Right renal pelvis (tissue), 4 donors: Measurements from ENCODE around the gene CCK. TPM values are rescaled to one million over a fixed set of nuclear protein-coding genes. Genes with fewer than 3 reads are reported as not detected.

Experiments used
- DNase-seq, 4 donors: peaks; one replicate each; pipeline ENCODE4 v3.0.0-alpha.2; 2013; ENCODE audit warnings: low read depth in 4 of 4, low spot score in 3 of 4, missing footprints in 1 of 4
- polyA plus RNA-seq, 4 donors: library from polyadenylated mRNA; unstranded; fragments of 120-200 nt; gene quantifications; one replicate each; pipeline ENCODE4 v1.2.1, GENCODE V29; 2013; ENCODE audit not compliant: insufficient read length in 4 of 4

The CCK gene
- polyA plus RNA-seq, 4 donors, result 0.28 to 0.44 (median 0.30) TPM; not detected in 1

- no peak for DNase-seq
Measured at GRCh38 chr3:42270561-42270960, 4.6 kb upstream of the CCK start.

GRCh38 chr3:42269647-42270046 lies 3.7 kb upstream of the CCK start:
- no peak for DNase-seq

DNA sequence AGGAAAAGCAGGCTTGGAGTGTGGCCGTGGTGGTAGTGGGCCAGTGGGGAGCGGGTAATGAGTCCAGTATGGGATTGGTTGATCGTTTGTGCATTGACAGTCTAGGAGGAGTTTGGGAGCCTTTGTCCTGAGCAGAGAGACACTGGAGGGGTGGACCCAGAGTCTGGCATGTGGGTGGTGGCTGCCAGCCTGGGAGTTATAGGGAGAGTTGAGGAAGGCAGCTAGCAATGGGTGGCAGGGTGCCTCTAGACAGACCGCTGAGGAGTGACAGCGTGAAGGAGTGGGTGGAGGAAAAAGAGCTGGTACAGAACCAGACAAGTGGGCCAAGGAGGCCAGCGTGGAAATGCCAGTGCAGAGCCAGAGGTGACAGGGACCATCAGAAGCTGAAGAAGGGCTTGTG lies 1.9 kb upstream of the CCK start:
- no peak for DNase-seq

- DNase-seq, result peak in 2 of 4 donors; percentile 17 to 43
Measured at GRCh38 chr3:42265059-42265991, 660 bp downstream of the CCK start.

DNA sequence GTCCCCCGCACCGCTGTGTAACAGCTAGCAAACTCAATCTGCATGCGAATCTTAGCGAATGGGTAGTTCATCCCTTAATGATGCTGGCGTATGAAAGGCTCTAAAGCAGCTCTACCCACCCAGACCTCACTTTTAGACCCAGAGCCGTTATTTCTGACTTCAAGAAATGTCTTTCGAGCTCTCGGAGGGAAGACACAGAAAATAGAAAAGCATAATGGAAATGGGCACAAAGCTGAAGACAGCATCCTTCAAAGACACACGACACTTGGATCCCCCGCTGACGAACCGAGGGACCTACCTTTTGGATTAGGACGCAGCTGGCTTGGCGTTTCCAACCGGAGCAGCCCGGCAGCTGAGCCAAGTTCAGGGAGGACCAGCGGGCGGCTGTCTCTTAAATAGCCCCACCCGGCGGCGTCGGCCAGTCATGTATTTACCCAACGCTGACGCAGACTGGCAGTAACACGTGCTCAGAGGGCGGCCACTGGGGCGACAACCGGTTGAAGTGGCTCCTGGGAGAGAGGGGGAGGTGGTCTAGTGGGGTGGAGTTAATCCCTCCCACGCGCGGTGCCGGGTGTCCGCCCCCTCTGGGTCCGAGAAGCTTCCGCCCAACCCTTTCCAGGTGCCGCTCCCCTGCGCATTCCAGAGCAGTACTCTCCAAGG lies 1.5 kb downstream of the CCK start:
- no peak for DNase-seq

DNA sequence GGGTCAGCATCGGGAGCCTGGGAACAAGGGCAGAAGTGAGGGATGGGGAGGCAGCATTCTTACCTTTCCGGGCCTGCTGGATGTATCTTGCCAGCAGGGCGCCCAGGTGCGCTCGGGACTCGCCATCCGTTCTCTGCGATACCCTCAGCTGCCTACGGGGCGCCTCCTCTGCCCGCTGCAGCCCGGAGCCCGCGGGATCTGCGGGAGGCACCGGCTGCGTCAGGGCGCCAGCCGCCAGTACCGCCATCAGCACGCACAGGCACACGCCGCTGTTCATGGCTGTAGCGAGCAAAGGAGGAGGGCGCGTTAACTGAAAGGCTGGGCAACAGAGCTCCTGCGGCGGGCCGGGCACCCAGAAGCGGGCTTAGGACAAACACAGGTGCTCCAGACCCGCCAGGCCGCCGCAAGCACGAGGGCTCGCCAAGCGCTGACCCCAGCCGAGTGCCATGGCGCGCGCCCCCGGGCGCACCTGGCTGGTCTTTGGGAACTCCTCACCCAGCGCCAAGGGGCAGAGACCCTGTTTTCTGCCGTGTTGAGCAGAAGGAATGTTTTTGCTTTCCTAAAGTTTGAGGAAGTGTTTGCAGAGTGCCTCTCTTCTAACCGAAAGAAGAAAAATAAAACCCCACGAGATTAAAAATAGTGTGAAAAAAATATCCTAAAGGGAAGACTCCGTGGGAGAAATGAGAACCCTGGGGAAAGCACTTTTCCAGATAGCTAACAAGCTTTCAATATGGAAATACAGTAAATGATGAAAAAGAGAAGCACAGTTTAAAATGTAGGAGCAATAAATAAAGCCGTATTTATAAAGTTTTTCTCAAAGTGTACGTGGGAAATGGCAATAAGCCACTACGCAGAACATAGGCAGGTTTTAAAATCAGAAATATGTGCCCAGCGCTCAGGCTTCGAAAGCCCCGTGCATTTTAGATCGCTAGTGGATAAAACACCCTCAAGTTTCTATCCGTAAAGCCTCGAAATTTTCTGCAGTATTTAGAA lies 2.3 kb downstream of the CCK start:
- DNase-seq, result no peak

GRCh38 chr3:42262525-42262924 lies 3.5 kb downstream of the CCK start:
- no peak for DNase-seq

GRCh38 chr3:42257007-42257406 lies 9.0 kb downstream of the CCK start:
- no peak for DNase-seq

- DNase-seq, result no peak
Measured at GRCh38 chr3:42256135-42256819, 9.7 kb downstream of the CCK start.

GRCh38 chr3:42254566-42254965 lies 11.4 kb downstream of the CCK start:
- DNase-seq, result no peak

DNA sequence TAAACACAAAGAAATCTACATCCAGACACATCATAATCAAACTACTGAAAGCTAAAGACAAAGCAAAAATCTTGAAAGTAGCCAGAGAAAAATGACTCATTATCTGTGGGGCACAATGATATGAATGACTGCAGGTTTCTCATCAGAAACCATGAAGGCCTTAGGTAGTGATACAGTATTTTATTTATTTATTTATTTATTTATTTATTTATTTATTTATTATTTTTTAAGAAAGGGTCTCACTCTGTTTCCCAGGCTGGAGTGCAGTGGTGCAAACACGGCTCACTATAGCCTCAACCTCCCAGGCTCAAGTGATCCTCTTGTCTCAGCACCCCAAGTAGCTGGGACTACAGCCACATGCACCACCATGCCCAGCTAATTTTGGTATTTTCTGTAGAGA lies 15.2 kb downstream of the CCK start:
- DNase-seq, result no peak

DNA sequence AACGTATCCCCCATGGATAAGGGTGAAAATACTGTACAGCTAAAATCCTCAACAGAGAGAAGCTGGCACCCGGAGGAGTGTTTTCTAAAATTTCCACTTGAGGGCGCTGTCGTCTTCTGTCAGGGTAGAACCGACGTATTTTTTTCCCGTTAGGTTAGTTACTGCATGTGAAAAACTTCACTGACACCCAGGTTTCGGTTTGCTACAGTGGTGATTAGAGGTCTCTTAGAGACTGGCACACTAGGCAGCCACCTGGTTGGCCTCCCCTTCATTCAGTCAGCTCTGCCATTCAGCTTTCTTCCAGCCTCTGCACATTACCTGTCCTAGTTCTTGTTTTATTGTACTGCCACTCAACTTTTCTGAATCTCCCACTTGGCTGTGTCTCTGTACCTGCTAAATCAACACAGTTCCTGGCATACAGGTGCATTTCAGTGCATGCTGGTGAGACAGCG lies 18.4 kb downstream of the CCK start:
- peak in 1 of 4 donors; percentile 29 for DNase-seq

GRCh38 chr3:42246091-42246490 lies 19.9 kb downstream of the CCK start:
- DNase-seq, result no peak

- DNase-seq, result no peak
Measured at GRCh38 chr3:42236611-42237010, 29.4 kb downstream of the CCK start.

DNA sequence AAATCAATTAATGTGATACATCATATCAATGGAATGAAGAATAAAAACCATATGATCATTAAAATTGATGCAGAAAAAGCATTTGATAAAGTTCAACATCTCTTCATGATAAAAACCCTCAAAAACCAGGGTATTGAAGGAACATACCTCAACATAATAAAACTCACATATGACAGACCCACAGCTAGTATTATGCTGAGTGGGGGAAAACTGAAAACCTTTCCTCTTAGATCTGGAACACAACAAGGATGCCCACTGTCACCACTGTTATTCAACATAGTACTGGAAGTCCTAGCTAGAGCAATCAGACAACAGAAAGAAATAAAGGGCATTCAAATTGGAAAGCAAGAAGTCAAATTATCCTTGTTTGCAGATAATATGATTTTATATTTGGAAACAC lies 30.5 kb downstream of the CCK start:
- no peak for DNase-seq

DNA sequence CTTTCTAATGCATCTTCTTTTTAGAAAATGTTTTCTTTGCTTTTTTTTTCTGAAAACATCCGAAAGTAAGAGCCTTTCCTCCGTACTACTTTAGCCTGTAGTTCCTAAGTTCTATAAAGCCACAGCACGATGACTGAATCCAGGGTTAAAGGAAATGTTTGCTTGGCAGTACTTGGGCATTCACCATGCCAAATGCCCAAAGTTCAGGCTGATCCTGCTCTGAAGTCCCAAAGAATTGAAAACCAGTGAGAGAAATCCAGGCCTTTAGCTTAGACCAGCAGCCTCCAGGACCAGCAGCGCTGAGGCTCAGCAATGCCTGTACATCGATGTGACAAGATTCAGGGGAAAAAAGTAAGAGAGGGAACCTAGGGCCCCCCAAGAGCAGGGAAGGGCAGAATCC lies 35.1 kb downstream of the CCK start:
- no peak for DNase-seq

- peak in 2 of 4 donors; percentile 16 to 26 for DNase-seq
Measured at GRCh38 chr3:42229942-42230688, 35.9 kb downstream of the CCK start.

DNA sequence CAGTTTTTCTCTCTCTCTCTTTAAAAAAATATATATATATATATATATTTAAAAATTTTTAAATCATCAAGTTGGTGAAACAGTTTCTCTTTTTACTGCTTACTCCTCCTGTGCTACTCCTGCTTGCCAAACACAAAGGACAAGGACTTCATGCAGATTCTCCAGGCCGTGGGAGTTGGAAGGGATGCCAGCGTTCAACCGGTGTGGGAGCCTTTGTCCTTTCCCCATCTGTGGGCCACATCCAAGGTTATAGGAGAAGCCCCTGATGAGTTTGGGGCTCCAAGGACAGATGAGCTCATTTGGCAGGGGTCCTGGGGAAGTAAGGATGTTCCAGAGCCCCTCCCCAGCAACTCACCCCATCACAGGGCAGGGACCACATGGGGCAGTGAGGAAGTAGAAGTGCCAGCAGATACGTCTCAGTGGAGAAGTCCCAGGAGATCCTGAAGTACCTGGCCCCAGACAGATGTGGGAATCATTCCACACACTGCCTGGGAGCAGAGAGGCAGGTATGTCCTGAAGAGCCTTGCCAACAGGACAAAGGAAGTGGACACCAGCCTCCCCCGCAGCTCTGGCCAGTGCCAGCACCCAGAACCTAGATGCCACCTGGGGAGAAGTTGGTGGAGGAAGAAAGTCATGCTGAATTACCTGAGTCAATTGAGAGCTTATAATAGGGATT lies 36.6 kb downstream of the CCK start:
- no peak for DNase-seq

GRCh38 chr3:42228796-42229195 lies 37.2 kb downstream of the CCK start:
- no peak for DNase-seq
